Measurements from ENCODE around the gene TMEM252.

Gene TMEM252

GRCh38 chr9:68500457-68501381 is 40.0 kb downstream of the TMEM252 start:
- no peak for FAIRE-seq
- DNase-seq (ENCODE audit: insufficient read length, low spot score) = no peak

DNA sequence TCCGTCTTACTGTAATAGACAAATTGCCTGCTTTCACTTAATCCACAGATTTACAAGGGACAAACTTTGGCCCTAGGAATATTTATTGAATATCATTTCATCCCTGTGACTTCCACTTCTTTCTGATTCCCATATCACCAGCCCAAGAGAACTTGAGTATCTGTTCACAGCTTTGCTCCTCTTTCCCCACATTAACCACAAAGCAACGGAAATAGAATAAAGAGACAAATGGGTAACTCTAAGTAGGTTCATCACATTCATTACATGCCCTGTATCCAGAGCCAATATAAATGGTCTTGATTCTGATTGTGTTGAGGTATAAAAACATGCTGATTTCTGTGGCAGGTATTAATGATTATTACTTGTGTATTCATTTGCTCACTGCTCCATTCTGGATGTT is 41.9 kb downstream of the TMEM252 start:
- no peak for DNase-seq (ENCODE audit: insufficient read length, low spot score)
- FAIRE-seq = no peak

- FAIRE-seq = no peak
These were observed 43.1 kb downstream of the TMEM252 start for GRCh38 chr9:68497629-68498028.

GRCh38 chr9:68496356-68496755 is 44.3 kb downstream of the TMEM252 start:
- FAIRE-seq (no peak), DNase-seq (ENCODE audit: insufficient read length, low spot score) (no peak)

More at GRCh38 chr9:68497629-68498028, 43.1 kb downstream of the TMEM252 start:
- DNase-seq (ENCODE audit: insufficient read length, low spot score) = no peak

DNA sequence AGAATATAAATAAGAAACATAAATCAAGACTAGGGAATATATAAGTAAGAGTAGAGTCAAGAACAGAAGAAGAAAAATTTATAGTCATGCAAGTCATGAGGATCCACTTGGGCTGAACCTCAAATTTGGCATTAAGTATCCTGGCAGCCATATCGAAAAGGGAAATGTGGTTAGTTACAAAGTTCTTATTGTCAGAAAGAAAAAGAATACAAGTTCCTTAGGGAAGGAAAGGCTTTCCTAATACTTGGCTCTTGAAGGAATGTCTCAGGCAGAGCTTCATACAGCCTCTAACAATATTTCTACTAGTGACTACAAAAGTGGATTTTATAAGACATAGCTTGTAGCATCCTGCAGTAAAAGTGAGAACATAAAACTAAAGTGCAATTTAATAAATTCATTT is 45.4 kb downstream of the TMEM252 start:
- no peak for DNase-seq (ENCODE audit: insufficient read length, low spot score)
- no peak for FAIRE-seq

DNA sequence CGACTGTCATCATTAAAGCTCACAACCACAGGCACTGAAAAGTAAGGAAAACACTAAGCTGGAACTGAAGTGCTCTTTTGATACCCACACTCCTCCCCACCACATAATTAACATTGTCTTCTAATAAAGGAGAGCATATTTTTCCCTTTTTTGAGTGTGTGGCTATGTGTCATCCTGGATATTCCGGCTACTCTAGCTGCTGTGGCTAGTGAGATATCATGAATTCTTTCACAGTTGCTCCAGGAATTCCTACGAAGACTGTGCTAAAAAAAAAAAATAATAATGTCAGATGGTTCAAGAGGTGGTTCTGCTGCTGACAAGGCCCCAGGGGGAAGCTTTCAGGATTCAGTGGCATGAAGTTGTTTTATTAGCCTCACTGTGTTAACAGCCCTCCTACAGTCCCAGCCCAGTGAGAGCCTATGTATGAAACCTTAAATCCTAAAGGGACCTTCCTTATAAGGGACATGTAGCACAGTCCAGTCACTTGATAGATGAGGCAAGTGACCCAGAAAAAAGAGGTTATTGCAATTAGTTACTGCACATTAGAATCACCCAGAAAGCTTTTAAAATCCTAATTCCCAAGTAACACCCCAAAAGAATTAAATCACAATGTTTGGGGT is 46.6 kb downstream of the TMEM252 start:
- FAIRE-seq = no peak
- DNase-seq (ENCODE audit: insufficient read length, low spot score) = no peak

GRCh38 chr9:68493541-68493940 is 47.1 kb downstream of the TMEM252 start:
- no peak for DNase-seq (ENCODE audit: insufficient read length, low spot score)
- no peak for FAIRE-seq

- no peak for DNase-seq (ENCODE audit: insufficient read length, low spot score)
- no peak for FAIRE-seq
These were observed 47.9 kb downstream of the TMEM252 start for GRCh38 chr9:68492806-68493205.

DNA sequence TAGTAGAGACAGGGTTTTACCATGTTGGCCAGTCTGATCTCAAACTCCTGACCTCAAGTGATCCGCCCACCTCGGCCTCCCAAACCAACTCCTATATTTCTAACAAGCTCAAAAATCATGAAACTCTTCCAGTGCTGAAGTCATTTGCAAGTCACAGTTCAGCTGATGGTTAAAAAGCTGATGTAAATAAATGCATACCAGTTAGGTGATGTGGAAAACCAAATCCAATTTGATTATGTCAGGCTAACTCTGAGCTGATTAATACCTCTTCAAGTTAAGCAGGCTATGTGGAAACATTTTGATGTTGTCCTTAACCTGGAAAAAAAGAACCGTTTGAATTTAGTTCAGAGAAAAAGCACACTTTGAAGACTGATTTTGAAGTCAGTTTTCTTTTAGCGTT is 51.0 kb downstream of the TMEM252 start:
- DNase-seq (ENCODE audit: insufficient read length, low spot score) (no peak), FAIRE-seq (no peak)

DNA sequence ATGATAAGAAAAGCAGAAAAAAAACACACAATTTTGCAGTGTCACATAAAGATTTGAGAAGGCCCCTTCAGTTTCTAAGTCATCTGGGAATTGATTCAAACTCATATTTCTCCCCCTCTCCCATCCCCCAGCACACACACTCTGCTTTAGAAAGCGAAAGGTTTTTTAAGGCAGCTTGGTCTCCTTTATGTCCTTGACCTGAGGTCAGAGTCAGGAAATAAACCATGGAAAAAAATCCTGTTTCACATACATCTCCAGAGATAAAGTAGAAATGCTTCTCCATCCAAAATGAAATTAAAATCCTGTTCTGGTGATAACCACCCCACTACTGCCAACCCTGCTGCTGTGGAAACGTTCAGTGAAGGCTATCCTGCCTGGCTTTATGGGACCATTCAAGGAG is 52.6 kb downstream of the TMEM252 start:
- FAIRE-seq (no peak), DNase-seq (ENCODE audit: insufficient read length, low spot score) (no peak)

Measured in HTR-8/SVneo (cell line).